Measurements from ENCODE around the gene SYNJ1.

Gene SYNJ1

GRCh38 chr21:32735524-32735923 is 7.7 kb upstream of the SYNJ1 start:
- H3K4me3 ChIP-seq (ENCODE audit: low read length) = no peak overlapping the region
- TF ChIP-seq, protein P1, sequence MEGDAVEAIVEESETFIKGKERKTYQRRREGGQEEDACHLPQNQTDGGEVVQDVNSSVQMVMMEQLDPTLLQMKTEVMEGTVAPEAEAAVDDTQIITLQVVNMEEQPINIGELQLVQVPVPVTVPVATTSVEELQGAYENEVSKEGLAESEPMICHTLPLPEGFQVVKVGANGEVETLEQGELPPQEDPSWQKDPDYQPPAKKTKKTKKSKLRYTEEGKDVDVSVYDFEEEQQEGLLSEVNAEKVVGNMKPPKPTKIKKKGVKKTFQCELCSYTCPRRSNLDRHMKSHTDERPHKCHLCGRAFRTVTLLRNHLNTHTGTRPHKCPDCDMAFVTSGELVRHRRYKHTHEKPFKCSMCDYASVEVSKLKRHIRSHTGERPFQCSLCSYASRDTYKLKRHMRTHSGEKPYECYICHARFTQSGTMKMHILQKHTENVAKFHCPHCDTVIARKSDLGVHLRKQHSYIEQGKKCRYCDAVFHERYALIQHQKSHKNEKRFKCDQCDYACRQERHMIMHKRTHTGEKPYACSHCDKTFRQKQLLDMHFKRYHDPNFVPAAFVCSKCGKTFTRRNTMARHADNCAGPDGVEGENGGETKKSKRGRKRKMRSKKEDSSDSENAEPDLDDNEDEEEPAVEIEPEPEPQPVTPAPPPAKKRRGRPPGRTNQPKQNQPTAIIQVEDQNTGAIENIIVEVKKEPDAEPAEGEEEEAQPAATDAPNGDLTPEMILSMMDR (IDR thresholded peaks at IDR 0.05; ENCODE audit: insufficient read depth, low read depth, low read length, missing control alignments) = no peak
- DNase-seq (ENCODE audit: low read depth) = no peak

- no peak for DNase-seq (ENCODE audit: low read depth)
These were observed 6.3 kb upstream of the SYNJ1 start for GRCh38 chr21:32733990-32734613.

DNA sequence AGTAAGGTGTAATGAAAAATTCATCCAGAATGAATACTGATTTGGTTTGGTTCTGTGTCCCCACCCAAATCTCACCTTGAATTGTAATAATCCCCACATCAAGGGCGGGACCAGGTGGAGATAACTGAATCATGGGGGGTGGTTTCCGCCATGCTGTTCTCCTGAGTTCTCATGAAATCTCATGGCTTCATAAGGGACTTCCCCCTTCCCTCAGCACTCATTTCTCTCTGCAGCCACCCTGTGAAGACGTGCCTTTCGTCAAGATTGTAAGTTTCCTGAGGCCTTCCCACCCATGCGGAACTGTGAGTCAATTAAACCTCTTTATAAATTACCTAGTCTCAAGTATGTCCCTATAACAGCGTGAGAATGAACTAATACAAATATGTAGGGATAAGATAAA is 5.5 kb upstream of the SYNJ1 start:
- TF ChIP-seq, protein P1 (IDR thresholded peaks at IDR 0.05; ENCODE audit: insufficient read depth, low read depth, low read length, missing control alignments) = no peak
- no peak for DNase-seq (ENCODE audit: low read depth)
- no peak overlapping the region for H3K4me3 ChIP-seq (ENCODE audit: low read length)

More at GRCh38 chr21:32733990-32734613, 6.3 kb upstream of the SYNJ1 start:
- TF ChIP-seq, protein P1 (IDR thresholded peaks at IDR 0.05; ENCODE audit: insufficient read depth, low read depth, low read length, missing control alignments) = no peak
- H3K4me3 ChIP-seq (ENCODE audit: low read length) = no peak overlapping the region

GRCh38 chr21:32732544-32732943 is 4.7 kb upstream of the SYNJ1 start:
- DNase-seq (ENCODE audit: low read depth) = no peak
- H3K4me3 ChIP-seq (ENCODE audit: low read length) = no peak overlapping the region
- TF ChIP-seq, protein P1 (IDR thresholded peaks at IDR 0.05; ENCODE audit: insufficient read depth, low read depth, low read length, missing control alignments) = no peak

DNA sequence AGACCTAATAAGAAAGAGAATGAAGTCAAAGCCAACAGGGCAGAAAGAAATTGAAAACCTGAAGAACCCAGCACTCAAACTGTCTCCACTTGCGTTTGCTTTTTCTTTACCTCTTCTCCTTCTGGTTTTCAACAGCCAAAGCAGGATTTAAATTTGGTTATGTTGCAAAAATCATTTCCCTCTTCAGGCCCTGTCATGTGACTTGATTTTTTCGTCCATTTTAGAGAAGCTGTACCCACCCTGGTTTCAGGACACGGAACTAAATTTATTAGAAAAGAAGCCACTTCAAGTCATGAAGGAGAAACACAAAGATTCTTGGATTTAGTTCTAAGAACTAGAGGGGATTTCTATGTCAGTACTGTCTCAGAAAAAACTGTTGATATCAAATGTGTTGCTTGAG is 1.0 kb upstream of the SYNJ1 start:
- H3K4me3 ChIP-seq (ENCODE audit: low read length) = peak overlapping the region; percentile 92
- TF ChIP-seq, protein P1 (IDR thresholded peaks at IDR 0.05; ENCODE audit: insufficient read depth, low read depth, low read length, missing control alignments) = no peak
- DNase-seq (ENCODE audit: low read depth) = no peak

DNA sequence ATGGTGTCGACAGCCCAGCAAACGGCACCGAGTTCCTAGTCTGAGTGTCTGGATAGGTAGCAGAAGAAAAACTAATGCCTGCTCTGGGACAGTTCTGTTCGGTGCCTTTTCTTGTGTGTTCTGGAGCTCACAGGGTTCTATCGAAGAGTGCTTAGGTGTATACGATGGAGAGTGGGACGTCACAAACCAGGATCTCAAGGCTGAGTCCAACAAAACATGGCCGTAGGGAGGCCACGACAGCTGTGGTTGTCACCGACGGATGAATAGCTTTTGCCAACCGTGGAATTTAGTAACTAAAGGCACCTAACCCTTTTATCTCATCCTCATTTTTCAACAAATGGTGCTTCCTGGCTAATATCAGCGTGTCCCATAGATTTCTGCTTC is 635 bp upstream of the SYNJ1 start:
- DNase-seq (ENCODE audit: low read depth) = no peak
- H3K4me3 ChIP-seq (ENCODE audit: low read length) = peak overlapping the region; percentile 92
- TF ChIP-seq, protein P1 (IDR thresholded peaks at IDR 0.05; ENCODE audit: insufficient read depth, low read depth, low read length, missing control alignments) = no peak
